Right ventricle myocardium superior (tissue), 1 donor: ENCODE measurements around the gene TTC31. TPM values are rescaled to one million over a fixed set of nuclear protein-coding genes. Genes with fewer than 3 reads are reported as not detected.

ENCODE experiments used
- ATAC-seq: fragments of 200-7000 bp; cut with Tn5 transposase; one replicate; pipeline ENCODE4 v1.9.1; 2020; ENCODE audit warnings: mild to moderate bottlenecking; ENCODE audit not compliant: poor library complexity
- DNase-seq: peaks from one replicate; pipeline ENCODE4 v3.0.0-alpha.2; 2020
- intact Hi-C: fragments of 100-400 bp; cut with DNase I; formaldehyde crosslinking; loops from one replicate; pipeline ENCODE4 v1.11.2; 2022
- total RNA-seq: library from RNA; stranded (reverse); fragmentation: NEBNext Ultra II Directional; extraction: Animal tissue kit (Norgen Biotek cat#: 25700); gene quantifications from one replicate; pipeline ENCODE4 v1.2.1, GENCODE V29; 2021
- donor health status: DM: no; HTN: yes; CAD: no; lungs with severe emphysema.

The TTC31 gene
- total RNA-seq, 1 donor from 2014 or later, result 8.4 TPM

DNA sequence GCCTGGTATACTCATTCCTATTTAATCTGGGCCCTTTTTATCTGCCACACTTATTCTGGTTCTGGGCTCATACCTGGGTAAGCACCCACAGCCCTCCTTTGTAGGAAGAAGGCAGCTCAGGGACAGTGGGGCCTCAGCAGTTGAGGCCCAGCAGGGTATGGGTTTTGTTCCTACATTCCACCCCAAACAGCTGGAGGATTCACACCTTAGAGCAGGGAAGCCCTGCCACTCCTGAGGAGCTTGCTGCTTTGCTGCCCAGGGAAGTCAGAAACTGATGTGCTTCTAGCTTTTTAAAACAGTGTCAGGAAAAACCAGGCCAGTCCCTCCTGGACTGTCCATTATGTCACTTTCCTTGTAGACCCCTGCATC is 17.7 kb downstream of the TTC31 start:
- ATAC-seq, result no peak
- DNase-seq, result no peak
- intact Hi-C loops, result loop anchor here (2.0 kb wide), 1 partner anchor 16 kb away; no protein-coding TSS in a partner anchor

DNA sequence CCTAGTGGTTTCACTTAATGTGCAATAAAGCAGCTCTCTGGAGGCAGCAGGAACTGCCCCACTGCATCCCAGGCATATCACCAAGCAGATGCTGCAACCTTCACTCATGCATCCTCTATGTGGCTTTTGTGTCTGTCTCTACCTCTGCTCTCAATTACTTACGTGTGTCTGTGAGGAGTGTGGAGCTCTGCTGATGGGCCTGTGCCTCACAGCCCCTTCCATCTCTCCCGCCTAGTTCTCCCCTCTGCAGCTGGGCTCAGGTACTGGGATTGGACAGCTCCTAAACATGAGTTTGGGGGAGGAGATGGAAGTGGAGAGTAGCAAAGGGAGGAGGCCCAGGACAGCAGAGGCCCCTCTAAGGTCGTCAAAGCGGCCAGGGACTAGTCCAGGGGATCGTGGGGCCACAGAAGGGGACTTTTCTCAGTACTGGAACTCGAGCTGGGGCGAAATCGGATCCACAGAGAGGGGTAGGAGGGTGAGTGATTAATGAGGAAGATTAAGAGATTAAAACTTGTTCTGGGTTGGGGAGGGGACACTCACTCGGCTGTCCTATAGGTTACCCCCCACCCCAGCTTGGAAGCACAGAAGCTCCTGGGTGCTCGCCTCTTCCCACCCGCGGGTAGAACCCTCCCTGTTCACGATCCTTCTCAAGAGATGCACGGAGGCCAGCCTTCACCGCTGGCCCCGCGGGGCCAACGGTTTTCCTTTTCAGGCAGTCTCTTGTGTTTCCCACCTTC is 18.6 kb downstream of the TTC31 start:
- no peak for ATAC-seq
- DNase-seq, result no peak
- intact Hi-C loops, result loop anchor here (2.0 kb wide), 1 partner anchor 17 kb away; no protein-coding TSS in a partner anchor

DNA sequence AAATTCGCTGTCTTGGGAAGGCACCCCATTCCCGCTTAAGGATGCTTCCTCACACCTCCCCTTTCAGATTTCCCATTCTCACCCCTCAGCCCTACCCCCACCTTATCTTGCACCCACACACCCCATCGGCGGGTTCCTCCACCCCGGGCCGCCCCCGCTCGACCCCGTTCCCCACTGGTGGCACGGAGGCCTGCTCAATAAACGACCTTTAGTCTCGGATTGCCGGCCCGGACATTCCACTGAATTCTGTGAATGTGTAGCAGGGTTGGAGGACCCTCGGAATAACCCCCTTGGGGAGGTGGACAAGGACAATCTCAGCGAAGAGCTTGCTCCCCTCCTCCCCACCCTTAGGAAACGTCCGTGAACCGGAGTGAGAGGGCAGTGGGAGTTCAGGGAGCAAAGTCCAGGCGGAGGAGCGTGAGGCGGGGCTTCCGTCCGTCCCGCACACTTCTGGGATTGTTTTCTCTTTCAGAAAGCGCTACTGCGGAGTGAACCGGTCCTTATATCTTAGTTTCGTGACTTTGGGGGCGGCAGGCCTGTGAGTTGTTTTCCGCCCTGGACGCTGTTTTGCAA is 19.4 kb downstream of the TTC31 start:
- intact Hi-C loops, result no loop called here
- peak; percentile 9 for ATAC-seq
- DNase-seq, result no peak

DNA sequence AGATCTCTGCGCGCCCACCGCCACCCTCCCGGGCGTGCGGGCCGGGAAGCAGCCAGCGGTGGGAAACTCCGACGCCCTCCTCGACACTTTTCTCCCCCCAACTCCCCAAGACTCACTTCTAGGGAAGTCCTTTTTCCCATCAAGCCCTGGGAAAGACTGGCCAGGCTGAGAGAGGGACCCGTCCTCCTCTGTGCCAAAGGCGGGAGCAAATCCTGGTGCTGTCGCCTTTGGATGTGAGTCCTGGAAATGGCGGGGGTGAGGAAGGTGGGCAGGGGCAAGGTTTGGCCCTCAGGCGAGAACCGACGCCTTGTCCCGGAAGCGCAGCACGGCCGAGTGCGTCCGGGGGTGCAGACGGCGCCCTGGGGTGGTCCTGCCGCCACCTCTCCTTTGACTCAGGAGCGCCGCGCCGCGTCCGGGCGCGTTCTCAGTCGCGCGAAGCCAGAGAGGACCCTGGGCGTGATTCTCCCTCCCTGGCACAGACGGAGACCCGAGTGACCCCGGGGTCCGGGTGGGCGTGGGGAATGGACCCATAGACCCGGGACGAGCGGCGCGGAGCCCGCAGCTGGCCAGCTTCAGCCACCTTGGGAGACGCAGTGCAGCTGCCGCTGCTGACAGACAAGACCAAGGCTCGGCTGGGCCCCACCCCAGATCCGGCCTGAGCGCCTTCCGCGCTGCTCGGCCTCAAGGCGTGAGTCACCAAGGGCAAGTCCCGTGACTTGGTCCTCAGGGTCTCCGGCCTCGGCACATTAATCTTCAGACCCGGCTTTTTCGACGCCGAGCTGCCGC is 20.0 kb downstream of the TTC31 start:
- ATAC-seq (peak; percentile 70), DNase-seq (peak; percentile 91)
- intact Hi-C loops, result no loop called here

DNA sequence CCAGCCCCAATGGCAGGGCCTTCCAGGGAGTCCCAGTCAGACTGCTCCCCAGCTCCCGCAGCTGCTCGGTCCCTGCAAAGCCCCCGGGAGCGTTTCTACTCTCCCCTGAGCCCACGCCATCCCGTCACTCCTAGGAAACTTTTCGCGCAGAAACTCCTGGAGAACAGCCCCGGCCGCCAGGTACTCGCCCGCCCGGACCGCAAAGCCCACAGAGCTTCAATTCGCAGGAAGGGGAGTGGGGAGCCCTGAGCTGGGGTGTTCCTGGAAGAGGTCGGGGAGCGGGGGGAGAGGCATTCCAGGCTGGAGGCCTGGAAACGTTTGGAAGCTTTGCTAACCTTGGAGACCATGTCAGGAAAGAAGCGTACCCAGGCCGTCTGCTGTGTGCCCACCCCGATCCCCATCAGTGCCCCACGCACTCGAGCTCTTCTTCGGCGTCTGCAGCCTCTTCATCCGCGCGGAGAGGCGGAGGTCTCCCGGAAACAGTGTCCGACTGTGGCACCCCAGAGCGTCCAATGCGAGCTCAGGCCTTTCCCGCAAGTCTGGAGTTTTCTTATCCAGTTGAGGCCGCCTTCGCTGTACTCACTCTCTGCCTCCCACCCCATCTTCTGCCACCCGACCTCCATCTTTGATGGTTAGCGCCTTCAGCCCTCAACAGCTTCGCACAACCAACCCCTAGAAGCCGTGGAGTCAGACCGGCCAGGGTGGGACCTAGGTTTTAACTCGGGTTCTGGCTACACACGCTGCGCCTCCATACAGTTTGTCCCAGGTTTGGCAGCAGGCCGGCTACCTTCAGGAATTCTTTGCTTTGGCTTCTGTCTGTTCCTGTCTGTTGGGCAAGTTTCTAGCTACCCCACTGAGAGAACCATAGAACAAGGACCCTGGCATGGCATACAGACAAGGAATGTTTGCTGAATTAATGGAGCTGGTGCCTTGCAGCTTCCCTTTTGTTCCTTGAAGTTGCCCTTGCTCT is 20.9 kb downstream of the TTC31 start:
- ATAC-seq, result no peak
- no peak for DNase-seq
- intact Hi-C loops, result no loop called here

DNA sequence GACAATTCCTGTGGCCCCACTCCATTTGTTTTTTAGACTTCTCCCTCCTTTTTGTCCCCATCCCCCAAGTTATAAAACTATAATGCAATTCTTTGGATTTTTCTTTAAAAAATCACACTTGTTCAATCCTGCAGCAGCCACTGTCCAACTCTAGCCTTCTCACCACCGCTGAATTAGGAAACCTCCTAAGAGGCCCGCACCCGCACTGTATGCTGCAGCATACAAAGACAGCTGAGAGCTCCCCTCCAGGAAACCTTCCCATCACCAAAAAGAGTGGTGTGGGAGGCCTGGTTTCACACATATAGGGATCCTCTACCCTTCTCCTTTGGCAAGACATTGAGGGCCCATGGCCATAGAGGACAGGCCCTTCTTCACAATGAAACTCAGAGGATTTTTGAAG is 21.7 kb downstream of the TTC31 start:
- intact Hi-C loops, result no loop called here
- no peak for DNase-seq
- ATAC-seq, result no peak

DNA sequence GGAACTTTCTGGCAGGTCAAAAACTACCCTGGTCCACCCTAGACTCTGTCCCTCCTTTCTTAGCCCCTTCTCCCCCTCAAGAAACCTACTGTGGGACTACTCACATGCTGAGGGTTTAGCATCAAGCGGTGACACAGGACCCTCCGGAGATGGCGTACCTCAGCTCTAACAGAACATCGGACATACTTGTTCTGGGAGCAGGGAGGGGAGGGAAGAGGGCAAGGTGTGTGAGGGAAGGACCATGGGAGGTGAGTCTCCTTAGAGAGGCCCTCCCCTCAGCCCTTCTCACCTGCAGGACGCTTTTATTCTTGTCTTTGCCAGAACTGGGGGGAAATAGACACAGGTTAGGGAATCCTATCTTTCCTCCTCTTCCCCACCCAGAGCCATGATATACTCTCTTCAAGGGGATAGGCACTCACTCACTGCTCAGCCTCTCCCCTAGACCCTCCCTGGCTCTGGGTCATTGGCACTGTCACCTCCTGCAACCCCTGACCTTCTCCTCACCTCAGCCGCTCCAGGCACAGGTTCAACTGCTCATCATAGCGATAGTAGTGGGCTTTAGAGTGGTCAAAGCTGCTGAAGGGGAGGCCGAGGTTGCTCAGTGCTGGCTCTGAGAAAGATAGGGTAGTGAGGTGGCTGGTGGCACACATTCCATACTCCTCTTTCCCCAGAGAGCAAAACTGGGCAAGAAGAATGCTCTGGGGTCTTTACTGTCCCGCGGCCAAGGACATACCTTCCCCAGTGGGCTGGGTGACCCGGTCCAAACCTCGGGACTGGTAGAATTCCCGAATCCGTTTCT is 22.8 kb downstream of the TTC31 start:
- ATAC-seq (no peak), DNase-seq (no peak)
- intact Hi-C loops, result no loop called here

DNA sequence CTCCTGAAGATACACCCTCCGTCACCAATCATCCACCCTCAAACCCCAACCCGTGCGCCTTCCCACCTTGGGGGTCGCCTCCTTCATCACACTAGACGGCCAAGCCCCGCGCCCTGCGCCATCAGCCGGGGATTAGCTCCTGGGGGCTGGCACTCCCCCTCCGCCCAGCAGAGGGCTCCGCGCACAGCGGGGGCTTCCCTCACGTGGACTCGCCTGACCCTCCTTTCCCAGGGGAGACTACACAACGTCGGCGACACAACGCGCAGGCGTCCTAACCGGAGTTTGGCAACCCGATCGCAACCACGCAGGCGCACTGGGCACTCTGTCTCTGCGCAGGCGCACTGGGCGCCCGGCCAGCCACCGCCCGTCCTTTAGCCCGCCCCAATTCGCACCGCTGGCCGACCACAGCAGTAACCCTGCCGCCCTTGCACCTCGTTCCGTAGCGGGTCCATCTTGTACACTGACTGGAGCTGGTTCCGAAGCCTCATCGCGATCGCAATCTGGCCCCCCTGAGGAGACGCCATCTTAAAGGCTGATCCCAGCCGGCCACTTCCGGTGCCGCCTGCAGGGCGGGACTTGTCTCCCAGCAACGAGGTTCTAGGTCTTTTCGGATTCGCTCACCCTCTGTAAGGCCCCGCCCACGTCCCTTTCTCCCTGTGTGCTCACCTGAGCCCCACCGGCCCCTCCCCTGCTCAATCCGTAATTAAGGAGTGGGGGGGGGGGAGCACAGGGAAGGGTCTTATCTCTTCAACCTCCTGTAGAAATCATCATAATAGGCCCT is 24.5 kb downstream of the TTC31 start, which contains the start of gene PCGF1:
Gene PCGF1 (minus strand): TSS at position 551 of the 781 bp plus-strand sequence. CDS start 27 bp downstream, at position 524.
- peak; percentile 97 for ATAC-seq
- intact Hi-C loops, result no loop called here
- peak; percentile 100 for DNase-seq

DNA sequence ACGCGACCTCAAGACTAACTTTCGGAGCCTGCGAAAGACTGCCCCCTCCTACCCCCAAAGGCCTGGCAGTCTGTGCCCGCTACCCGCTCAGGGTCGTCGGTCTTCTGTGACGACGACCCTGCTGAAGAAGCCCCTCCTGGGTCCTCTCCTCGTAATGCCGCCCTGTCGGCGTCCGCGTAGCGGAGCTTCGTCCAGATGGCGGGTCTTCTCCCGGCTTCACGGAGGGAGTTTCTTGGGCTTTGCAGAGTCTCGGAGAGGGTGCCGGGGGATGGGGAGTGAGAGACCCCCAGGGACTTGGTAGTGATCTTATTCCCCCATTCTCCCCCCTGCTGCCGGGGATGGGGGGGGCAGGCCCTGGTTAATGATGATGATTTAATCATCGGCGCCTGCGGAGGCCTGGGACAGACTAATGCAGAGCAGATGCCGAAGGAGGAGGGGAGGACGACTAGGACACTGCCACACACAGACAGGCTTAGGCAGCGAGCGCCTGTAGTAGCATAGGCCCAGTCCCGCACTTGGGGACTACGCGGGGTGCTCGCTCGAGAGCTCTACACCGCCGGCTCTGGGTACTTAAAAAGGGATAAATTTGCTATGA is 25.1 kb downstream of the TTC31 start:
- ATAC-seq (no peak), DNase-seq (no peak)
- intact Hi-C loops, result no loop called here

DNA sequence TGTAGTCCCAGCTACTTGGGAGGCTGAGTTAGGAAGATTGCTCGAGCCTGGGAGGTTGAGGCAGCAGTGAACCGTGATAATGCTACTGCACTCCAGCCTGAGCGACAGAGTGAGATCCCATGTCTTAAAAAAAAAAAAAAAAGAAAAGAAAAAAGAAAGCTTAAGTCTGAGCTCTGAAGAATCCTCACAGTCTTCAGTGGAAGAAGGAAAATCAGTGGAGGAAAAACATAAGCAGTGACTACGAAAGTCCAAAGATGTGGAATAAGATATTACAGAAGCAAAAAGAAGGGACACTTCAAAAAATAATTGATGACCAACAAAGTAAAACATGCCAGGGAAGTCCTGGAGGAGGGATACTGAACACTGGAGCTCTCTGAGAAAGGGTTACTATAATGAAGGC is 27.4 kb downstream of the TTC31 start:
- intact Hi-C loops, result no loop called here
- no peak for DNase-seq
- ATAC-seq, result no peak

DNA sequence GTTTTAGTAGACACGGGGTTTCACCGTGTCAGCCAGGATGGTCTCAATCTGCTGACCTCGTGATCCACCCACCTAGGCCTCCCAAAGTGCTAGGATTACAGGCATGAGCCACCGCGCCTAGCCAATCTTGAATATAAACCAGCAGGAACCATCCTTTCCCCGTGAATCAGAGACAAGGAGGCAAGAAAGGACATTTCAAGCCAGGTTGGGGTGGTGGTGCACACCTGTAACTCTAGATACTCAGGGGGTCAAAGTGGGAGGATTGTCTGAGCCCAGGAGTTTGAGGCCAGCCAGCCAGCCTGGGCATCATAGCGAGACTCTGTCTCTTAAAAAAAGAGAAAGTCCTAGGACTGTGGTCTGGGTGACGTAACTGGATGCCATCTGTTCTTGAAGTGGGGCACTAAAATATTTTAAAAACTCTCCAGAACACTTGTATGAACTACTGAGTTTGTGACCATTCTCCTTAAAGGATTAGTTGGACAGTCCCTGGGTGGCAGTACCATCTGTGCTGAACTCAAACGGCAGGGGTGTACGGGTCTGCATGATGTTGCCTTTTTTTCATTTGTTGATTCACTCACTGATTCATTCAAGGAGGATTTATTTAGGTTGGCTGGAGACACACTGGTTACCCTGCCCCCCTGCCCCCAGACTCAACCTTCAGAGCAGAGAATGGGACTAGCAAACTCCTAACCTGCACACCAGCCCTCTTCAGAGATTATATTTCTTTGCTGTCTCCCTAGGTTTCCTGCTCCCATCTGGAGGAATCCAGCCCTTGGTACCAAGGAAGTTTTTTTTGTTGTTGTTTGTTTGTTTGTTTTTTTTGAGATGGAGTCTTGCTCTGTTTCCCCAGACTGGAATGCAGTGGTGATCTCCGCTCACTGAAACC is 28.5 kb downstream of the TTC31 start:
- ATAC-seq, result no peak
- no peak for DNase-seq
- intact Hi-C loops, result no loop called here

DNA sequence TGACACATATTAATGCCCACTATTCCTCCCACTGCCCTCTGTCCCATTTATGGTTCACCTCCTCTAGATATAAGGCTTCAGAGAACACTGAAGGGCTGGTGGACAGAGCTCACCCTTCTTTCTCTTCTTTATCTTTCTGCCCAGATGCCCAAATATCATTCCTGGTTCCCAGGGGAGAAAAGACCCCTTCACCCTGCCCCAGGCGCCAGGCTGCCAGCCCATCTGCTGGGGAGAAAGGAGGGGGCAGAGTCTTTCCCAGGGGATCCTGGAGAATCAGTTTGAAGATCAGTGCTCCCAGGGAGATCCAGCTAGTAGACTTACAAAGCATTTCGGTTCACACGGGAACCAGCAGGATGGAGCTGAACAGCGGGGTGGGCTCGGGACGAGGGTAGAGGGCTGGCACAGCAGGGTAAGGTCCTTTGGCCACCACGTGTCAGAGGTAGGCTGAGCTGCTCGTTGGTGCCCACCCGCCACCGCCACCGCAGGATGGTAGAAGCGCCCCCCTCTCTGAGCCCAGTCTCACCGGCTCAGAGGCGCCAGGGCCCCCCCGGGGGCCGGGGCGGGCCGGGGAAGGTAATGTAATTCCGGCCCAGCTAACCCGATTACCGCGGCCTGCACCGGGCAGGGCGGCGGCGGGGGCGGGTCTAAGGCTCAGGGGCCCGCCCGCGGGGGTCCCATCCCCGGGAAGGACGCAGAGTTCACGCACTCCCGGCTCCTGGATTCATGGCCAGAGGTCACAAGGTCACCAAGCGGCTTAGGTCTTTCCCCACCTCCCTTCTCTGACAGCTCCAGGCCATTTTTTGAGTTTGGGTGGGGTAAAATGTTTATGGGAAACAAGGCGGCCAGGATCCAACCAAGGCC is 30.1 kb downstream of the TTC31 start:
- ATAC-seq (no peak), DNase-seq (no peak)
- intact Hi-C loops, result no loop called here

DNA sequence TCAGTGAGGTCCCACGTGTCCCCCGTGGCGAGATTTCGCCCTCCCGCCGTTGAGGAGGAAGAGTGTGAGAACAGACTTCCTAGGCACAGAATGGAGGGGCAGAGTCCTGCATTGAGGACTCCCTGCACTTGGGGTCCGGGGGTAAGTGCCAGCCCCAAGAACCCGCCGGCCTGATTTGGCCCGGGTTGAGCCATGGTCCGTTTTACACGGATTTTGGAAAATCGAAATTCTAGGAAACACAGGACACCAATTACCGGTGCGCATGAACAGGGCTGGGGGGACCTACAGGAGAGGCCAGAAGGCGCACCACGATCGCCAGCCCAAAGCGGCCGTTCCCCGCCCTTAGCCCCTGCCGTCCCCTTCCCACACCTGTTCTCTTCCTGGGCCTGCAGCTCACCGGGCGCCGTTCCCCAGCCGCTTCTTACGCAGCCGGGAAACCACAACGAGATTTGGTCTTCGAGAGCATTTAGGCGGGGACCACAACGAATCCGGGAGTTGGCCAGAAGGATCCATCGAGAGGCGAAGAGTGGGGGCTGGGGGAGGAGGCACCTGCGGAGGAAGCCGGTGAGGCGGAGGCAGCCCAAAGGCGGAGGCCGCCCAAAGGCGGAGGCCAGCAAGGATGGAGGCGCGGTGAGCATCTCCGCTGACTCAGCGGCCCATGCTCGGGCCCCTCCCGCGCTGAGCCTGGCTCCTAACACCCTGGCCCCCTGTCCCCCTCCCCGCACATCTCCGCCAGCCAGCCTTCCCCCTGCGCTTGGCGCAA is 30.9 kb downstream of the TTC31 start:
- ATAC-seq (no peak), DNase-seq (no peak)
- intact Hi-C loops, result no loop called here
